HepG2 (cell line): ENCODE data around the gene PRSS2. TPM values are rescaled to one million over a fixed set of nuclear protein-coding genes. Genes with fewer than 3 reads are reported as not detected.

Experiments used
- ATAC-seq: fragments of 200-7000 bp; cut with Tn5 transposase; 3 replicates; pipeline ENCODE4 v1.9.1; 2020; ENCODE audit warnings: mild to moderate bottlenecking, moderate library complexity
- BruUV-seq: library from RNA; stranded (reverse); fragments of 400-500 nt; replicated peaks from 2 replicates; lab custom pipeline; 2021; lab: Mats Ljungman, UMichigan
- CTCF ChIA-PET: fragments of 300-600 bp; formaldehyde crosslinking; extraction: SDS; loops from one replicate; lab custom pipeline; 2021; ENCODE audit warnings: low total read pairs, inconsistent platforms, low intra/inter-chr PET ratio; lab: Yijun Ruan, JAX
- POLR2A ChIA-PET: fragments of 350-600 bp; sonication (Branson Sonifier 250); formaldehyde crosslinking; loops from one replicate; lab custom pipeline; 2020; ENCODE audit warnings: antibody characterized with exemption, inconsistent platforms; lab: Yijun Ruan, JAX
- DNase-seq: peaks from one replicate; pipeline ENCODE4 v3.0.0-alpha.2; 2015; ENCODE audit warnings: low spot score
- FAIRE-seq: peaks from 3 replicates; lab custom pipeline; 2011; peaks lifted over from hg19 to GRCh38; lab: Jason Lieb, UNC
- H2AFZ ChIP-seq: one replicate; pipeline ENCODE4 v1.6.1; 2011; ENCODE audit warnings: low read length, inconsistent platforms
- H3K27ac ChIP-seq: fragments of 300-600 bp; 3 replicates; pipeline ENCODE4 v1.8.0; 2011; ENCODE audit warnings: mixed run types, mild to moderate bottlenecking, mixed read lengths, low read length, inconsistent platforms; ENCODE audit not compliant: insufficient read depth; ENCODE audit errors: extremely low read length
- H3K27me3 ChIP-seq, 2 experiments: fragments of 200-600 bp in 1 of 2; 2 replicates in 1 of 2; 3 replicates in 1 of 2; pipeline versions ENCODE4 v1.6.0 to v1.8.0; 2011; ENCODE audit warnings: low read length in 2 of 2, mild to moderate bottlenecking in 2 of 2, moderate library complexity in 2 of 2, inconsistent platforms in 1 of 2; ENCODE audit not compliant: insufficient read depth in 2 of 2, control insufficient read depth in 1 of 2
- H3K36me3 ChIP-seq, 2 experiments: fragments of 200-600 bp in 1 of 2; replicated peaks in 1 of 2; 2 replicates in 1 of 2; 3 replicates in 1 of 2; pipeline versions ENCODE4 v1.5.1 to v1.8.0; 2011; ENCODE audit warnings: low read length in 2 of 2, inconsistent platforms in 1 of 2; ENCODE audit not compliant: insufficient read depth in 2 of 2, control insufficient read depth in 1 of 2
- H3K4me1 ChIP-seq: 2 replicates; pipeline ENCODE4 v1.5.1; 2012; ENCODE audit warnings: low read length, inconsistent platforms; ENCODE audit not compliant: insufficient read depth
- H3K4me2 ChIP-seq: 2 replicates; pipeline ENCODE4 v1.6.0; 2011; ENCODE audit warnings: low read depth, low read length, inconsistent platforms
- H3K4me3 ChIP-seq, 3 experiments: fragments of 200-600 bp in 1 of 3; sonication (generic), shearing (Covaris generic) in 1 of 3; replicated peaks in 1 of 3; 2 replicates each; pipeline ENCODE4 v1.5.1; 2011 to 2016; ENCODE audit warnings: low read length in 3 of 3, inconsistent platforms in 2 of 3, low read depth in 2 of 3, mild to moderate bottlenecking in 2 of 3, control low read depth in 1 of 3, mixed read lengths in 1 of 3; ENCODE audit not compliant: insufficient read depth in 1 of 3
- H3K79me2 ChIP-seq: one replicate; pipeline ENCODE4 v1.6.1; 2011; ENCODE audit warnings: low read length, inconsistent platforms; ENCODE audit not compliant: insufficient read depth
- H3K9ac ChIP-seq: 2 replicates; pipeline ENCODE4 v1.6.0; 2011; ENCODE audit warnings: mild to moderate bottlenecking, low read depth, low read length, inconsistent platforms; ENCODE audit not compliant: insufficient read depth
- H3K9me3 ChIP-seq: 2 replicates; pipeline ENCODE4 v1.5.1; 2012; ENCODE audit warnings: mild to moderate bottlenecking, low read length
- H4K20me1 ChIP-seq: 2 replicates; pipeline ENCODE4 v1.6.0; 2011; ENCODE audit warnings: inconsistent platforms, mild to moderate bottlenecking, low read length, moderate library complexity; ENCODE audit not compliant: insufficient read depth
- AGO1 ChIP-seq: fragments of 200-400 bp; formaldehyde crosslinking; IDR thresholded peaks from 2 replicates; pipeline ENCODE4 v1.6.1; 2017; ENCODE audit warnings: mild to moderate bottlenecking, low read depth, low read length, moderate library complexity; ENCODE audit not compliant: poor library complexity, severe bottlenecking
- CCDC6 ChIP-seq: sonication (generic); formaldehyde crosslinking; IDR thresholded peaks from 2 replicates; pipeline ENCODE4 v1.8.1; 2022; ENCODE audit warnings: mild to moderate bottlenecking, missing genetic modification reagents, moderate library complexity
- EP300 ChIP-seq, 3 experiments: sonication (generic) in 1 of 3; formaldehyde crosslinking in 1 of 3; IDR thresholded peaks; 2 replicates each; pipeline versions ENCODE4 v1.5.1 to v1.6.1; 2011 to 2020; ENCODE audit warnings: low read depth in 2 of 3, low read length in 2 of 3, borderline replicate concordance in 1 of 3, improper control_type of control experiment in 1 of 3, mild to moderate bottlenecking in 1 of 3, missing genetic modification reagents in 1 of 3, moderate library complexity in 1 of 3
- EZH2 ChIP-seq: conservative IDR thresholded peaks from 2 replicates; pipeline ENCODE4 v1.6.1; 2012; ENCODE audit warnings: mild to moderate bottlenecking, low read depth, low read length, moderate library complexity
- FLYWCH1 ChIP-seq: sonication (generic); formaldehyde crosslinking; IDR thresholded peaks from 2 replicates; pipeline ENCODE4 v1.8.1; 2023; ENCODE audit warnings: mild to moderate bottlenecking, missing genetic modification reagents
- FOSL2 ChIP-seq: sonication (generic); formaldehyde crosslinking; IDR thresholded peaks from 2 replicates; pipeline ENCODE4 v1.4.0; 2020; ENCODE audit warnings: missing genetic modification reagents
- FOXA3 ChIP-seq: IDR thresholded peaks from 2 replicates; pipeline ENCODE4 v1.6.1; 2016; ENCODE audit warnings: missing genetic modification reagents, missing compliant biosample characterization
- HIC2 ChIP-seq: sonication (generic); formaldehyde crosslinking; IDR thresholded peaks from 2 replicates; pipeline ENCODE4 v1.9.0; 2022; ENCODE audit warnings: low read depth, missing genetic modification reagents
- MIER3 ChIP-seq: IDR thresholded peaks from 2 replicates; pipeline ENCODE4 v1.6.1; 2016; ENCODE audit warnings: missing compliant biosample characterization, borderline replicate concordance
- MTA1 ChIP-seq: sonication (generic); formaldehyde crosslinking; IDR thresholded peaks from 2 replicates; pipeline ENCODE4 v1.4.0; 2020; ENCODE audit warnings: missing genetic modification reagents, mild to moderate bottlenecking, borderline replicate concordance
- NBN ChIP-seq: fragments of 450-650 bp; conservative IDR thresholded peaks from 2 replicates; pipeline ENCODE4 v1.6.1; 2017
- NFATC3 ChIP-seq: sonication (generic); formaldehyde crosslinking; IDR thresholded peaks from 2 replicates; pipeline ENCODE4 v1.5.1; 2020; ENCODE audit warnings: mild to moderate bottlenecking, missing genetic modification reagents
- RXRB ChIP-seq: IDR thresholded peaks from 2 replicates; pipeline ENCODE4 v1.6.1; 2016; ENCODE audit warnings: borderline replicate concordance, missing genetic modification reagents, missing compliant biosample characterization
- ZBED4 ChIP-seq: sonication (generic); formaldehyde crosslinking; IDR thresholded peaks from 2 replicates; pipeline ENCODE4 v1.4.0; 2020; ENCODE audit warnings: missing genetic modification reagents, borderline replicate concordance
- ZFP36L2 ChIP-seq: sonication (generic); formaldehyde crosslinking; IDR thresholded peaks from 2 replicates; pipeline ENCODE4 v1.4.0; 2020; ENCODE audit warnings: missing genetic modification reagents
- ZNF20 ChIP-seq: sonication (generic); formaldehyde crosslinking; IDR thresholded peaks from 2 replicates; pipeline ENCODE4 v1.4.0; 2020; ENCODE audit warnings: mild to moderate bottlenecking, moderate library complexity, missing genetic modification reagents
- ZNF275 ChIP-seq: sonication (generic); formaldehyde crosslinking; IDR thresholded peaks from 2 replicates; pipeline ENCODE4 v1.8.0; 2022; ENCODE audit warnings: missing genetic modification reagents, mild to moderate bottlenecking, inconsistent platforms, borderline replicate concordance
- ZNF557 ChIP-seq: sonication (generic); formaldehyde crosslinking; IDR thresholded peaks from 2 replicates; pipeline ENCODE4 v1.4.0; 2020; ENCODE audit warnings: missing genetic modification reagents
- ZNF776 ChIP-seq: sonication (generic); formaldehyde crosslinking; IDR thresholded peaks from 2 replicates; pipeline ENCODE4 v1.4.0; 2020; ENCODE audit warnings: mild to moderate bottlenecking, missing genetic modification reagents
- WGBS: methylation state at CpG from one replicate; pipeline ENCODE4 v1.1.6; 2017; ENCODE audit warnings: low lambda C conversion rate; 5-methylcytosine and 5-hydroxymethylcytosine counted together
- in situ Hi-C: cut with HindIII; loops from 2 replicates; pipeline ENCODE4 v1.10.0; 2017; ENCODE audit warnings: low pct_unique_long_range_greater_than_20kb; ENCODE audit not compliant: extremely low pct_ligation_motif_present
- intact Hi-C: fragments of 100-400 bp; cut with micrococcal nuclease; formaldehyde crosslinking; loops from one replicate; pipeline ENCODE4 v1.10.0; 2022; ENCODE audit not compliant: unreplicated experiment
- polyA plus RNA-seq, 8 experiments: library from polyadenylated mRNA; depleted of rRNA in 3 of 8; stranded (reverse) in 7 of 8; unstranded in 1 of 8; fragments of >200 nt; fragmentation: Illumina TruSeq in 4 of 8; extraction: Trizol in 4 of 8; gene quantifications; 2 replicates each; pipeline versions ENCODE4 v1.2.1 to v1.2.3, GENCODE V29; 2011 to 2016; ENCODE audit warnings: low read depth in 4 of 8, missing spikeins in 1 of 8, mixed read lengths in 1 of 8; ENCODE audit not compliant: insufficient read depth in 1 of 8
- total RNA-seq, 5 experiments: library from RNA; depleted of rRNA; stranded (reverse); fragments of >200 nt; fragmentation: Illumina TruSeq; extraction: Trizol; gene quantifications; 2 replicates each; pipeline ENCODE4 v1.2.3, GENCODE V29; 2016; ENCODE audit warnings: low read depth in 1 of 5

PRSS2 gene
- total and polyA plus RNA-seq, 2 of the 13 experiments (the other 11 are each of a cell fraction or from before 2014, with no cell fraction given), result not detected

- no peaks in the 10 kb centered on the region for H3K4me1 ChIP-seq
- TF ChIP-seq NBN (no peak), ZBED4 (CRISPR knock-in tag) (no peak), ZNF20 (CRISPR knock-in tag) (no peak), EZH2 (no peak), EP300 (IDR thresholded peaks at IDR 0.05; ENCODE audit: low read depth in 2 of 2, low read length in 2 of 2) (no peak), EP300 (CRISPR knock-in tag; IDR thresholded peaks at IDR 0.05; ENCODE audit: borderline replicate concordance) (no peak), AGO1 (no peak), MTA1 (CRISPR knock-in tag) (no peak), FOXA3 (0 out of 2 replicates have a peak, but pooled peaks have one; percentile 22), ZNF275 (CRISPR knock-in tag) (no peak), HIC2 (CRISPR knock-in tag) (no peak), ZNF776 (no peak), MIER3 (CRISPR knock-in tag) (no peak), FOSL2 (CRISPR knock-in tag) (peak; percentile 74), CCDC6 (CRISPR knock-in tag) (no peak), RXRB (CRISPR knock-in tag) (no peak), ZFP36L2 (CRISPR knock-in tag) (no peak), NFATC3 (no peak), ZNF557 (CRISPR knock-in tag) (no peak), FLYWCH1 (CRISPR knock-in tag) (no peak)
Measured at GRCh38 chr7:142813226-142813625, 42.5 kb downstream of the PRSS2 start.

More at GRCh38 chr7:142813226-142813625, 42.5 kb downstream of the PRSS2 start:
- no peak overlapping the region for H3K9ac ChIP-seq
- POLR2A ChIA-PET, result interaction anchor here (0.7 kb wide), 1 partner anchor 24 kb away, joined by 4 read pairs; no protein-coding TSS in a partner anchor
- H3K4me2 ChIP-seq, result no peak overlapping the region
- WGBS, result 0% methylated on average over 2 of the region's 2 CpGs
- no peaks in the 10 kb centered on the region for H3K79me2 ChIP-seq
- no peak overlapping the region for H3K27ac ChIP-seq
- no peak overlapping the region for H2AFZ ChIP-seq
- BruUV-seq, result no TSS peak
- CTCF ChIA-PET, result no interaction called here
- no peaks in the 10 kb centered on the region for H3K27me3 ChIP-seq
- no peaks in the 10 kb centered on the region for H3K36me3 ChIP-seq
- ATAC-seq (peak; percentile 82), FAIRE-seq (no peak), DNase-seq (peak; percentile 44)
- intact Hi-C loops (loop anchor here (5.0 kb wide), 1 partner anchor 1391 kb away; no protein-coding TSS in a partner anchor), in situ Hi-C loops (no loop called here)
- no peaks in the 10 kb centered on the region for H4K20me1 ChIP-seq
- H3K9me3 ChIP-seq, result no peaks in the 10 kb centered on the region
- H3K4me3 ChIP-seq, result no peak overlapping the region
